HG03571 (cell line): Measurements from ENCODE around the gene ESAM.
A peak's percentile ranks its signal among the peaks of the same experiment; 100 is the strongest.
"Not testable (repeated sequence)": the region's sequence is repeated elsewhere in the genome, so short reads cannot be mapped to it uniquely, and the experiment has no call there.

ENCODE experiments used
- ATAC-seq: cut with Tn5 transposase; IDR thresholded peaks from one replicate; pipeline ENCODE4 v1.9.1; 2021; ENCODE audit not compliant: unreplicated experiment

Gene ESAM

DNA sequence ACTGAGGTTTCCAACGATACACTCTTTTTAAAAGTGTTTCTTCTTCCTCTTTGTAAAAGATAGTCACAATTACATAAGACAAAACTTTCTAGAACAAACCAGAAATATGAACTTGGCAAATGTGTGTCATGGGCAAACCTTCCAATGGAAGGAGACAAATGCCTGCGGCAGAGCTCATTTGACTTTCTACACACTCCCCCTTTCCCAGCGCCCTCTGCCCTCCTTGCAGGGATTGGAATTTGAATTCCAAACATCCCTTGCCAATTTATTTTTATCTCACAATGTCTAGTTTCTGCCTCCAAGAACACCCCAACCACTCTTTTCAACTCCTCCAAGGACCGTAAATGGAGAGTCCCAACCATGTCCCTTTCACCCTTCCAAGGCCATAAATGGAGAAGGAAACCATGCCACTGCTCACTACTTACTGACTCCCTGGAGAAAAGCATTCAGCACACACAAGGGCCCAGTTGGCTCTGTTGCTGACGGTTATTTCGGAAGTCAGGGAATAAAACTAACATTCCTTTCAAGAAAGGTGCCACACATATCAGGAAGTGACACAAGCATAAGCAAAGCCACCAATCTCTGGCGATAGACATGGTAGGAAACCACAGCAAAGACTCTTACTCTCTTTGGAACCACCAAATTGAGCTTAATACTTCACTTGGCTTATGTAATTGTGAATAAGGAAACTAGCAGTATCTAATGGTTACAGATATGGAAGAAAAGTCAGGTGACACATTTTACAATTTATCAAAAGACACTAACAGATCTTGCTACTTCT lies 15.0 kb upstream of the ESAM start:
- no peak for ATAC-seq

DNA sequence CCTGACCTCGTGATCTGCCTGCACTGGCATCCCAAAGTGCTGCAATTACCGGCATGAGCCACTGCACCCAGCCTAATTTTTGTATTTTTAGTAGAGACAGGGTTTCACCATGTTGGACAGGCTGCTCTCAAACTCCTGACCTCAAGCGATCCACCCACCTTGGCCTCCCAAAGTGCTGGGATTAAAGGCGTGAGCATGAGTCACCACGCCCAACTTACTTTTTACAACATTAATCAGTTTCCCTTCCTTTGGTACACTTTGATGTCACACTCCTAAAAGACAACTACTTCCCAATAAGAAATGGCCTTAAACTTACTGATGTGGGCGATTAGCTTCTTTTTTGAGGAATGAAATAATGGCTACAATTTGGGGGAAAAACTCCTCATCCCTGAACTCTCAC lies 8.9 kb upstream of the ESAM start:
- ATAC-seq = not testable (repeated sequence)

DNA sequence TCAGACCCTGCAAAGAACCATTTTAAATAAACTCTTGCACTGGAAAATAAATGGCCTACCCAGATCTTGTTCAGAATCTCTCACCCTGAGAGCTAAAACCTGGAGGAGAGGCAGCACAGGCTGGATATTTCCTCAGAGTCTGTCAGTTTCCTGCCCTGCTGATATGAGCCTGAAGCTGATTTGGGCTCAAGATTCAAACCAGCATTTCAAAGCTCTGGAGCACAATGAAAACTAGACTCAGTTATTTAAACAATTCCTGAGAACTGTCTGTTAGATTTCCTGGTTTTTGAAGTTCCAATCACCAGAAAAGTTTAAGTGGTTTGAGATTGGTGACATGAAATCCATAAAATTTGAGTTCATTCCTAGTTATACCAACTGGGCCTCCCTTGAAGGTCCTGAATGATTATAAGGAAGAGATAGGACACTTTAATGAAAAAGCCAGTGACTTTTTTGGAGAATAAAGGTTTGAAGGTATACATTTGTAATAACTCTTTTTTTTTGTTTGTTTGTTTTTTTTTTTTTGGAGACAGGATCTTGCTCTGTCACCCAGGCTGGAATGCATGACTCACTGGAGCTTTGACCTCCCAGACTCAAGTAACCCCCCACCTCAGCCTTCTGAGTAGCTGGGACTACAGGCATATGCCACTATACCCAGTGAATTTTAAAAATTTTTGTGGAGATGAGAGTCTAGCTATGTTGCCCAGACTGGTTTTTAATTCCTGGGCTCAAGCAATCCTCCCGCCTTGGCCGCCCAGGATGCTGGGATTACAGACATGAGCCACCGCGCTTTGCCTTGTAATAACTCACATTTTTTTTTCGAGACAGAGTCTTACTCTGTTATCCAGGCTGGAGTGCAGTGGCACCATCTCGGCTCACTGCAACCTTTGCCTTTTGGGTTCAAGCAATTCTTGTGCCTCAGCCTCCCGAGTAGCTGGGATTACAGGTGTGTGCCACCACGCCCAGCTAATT lies 8.0 kb upstream of the ESAM start:
- ATAC-seq = no peak

DNA sequence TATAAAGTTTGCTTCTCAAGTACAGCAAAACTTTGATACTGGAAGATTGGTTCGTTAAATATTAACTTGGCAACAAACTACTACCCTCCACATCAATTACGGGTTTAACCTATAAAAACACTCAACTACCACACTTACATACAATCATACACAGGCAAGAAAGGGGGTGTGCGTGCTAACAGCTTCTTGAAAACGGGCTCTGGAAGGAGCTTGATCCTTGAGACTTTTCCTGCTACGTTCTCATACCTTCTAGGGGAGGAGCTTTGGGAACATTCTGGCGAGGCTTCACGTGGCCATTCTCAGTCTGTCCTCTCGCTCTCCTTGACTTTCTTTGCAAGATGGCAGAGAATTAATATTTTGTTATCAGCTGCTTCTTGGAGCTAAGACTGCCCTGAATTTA lies 6.8 kb upstream of the ESAM start:
- no peak for ATAC-seq

DNA sequence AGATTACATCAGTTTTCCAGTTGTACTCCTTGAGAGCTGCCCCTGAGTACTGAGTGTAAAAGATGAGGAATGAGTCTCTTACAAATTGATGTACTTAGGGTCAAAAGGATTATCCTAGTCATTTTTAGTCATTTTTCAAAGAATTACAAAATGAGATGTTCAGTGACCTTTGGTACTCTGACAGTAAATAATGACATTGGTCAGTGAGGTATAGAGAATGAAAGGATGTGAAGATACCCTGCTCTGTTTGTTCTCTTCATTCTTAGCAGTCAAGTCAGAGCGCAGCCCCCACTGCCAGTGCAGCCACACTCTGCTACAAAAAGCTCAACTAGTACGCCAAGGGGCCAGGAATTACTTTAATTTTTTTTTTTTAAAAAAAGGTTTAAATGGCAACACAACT lies 4.1 kb upstream of the ESAM start:
- no peak for ATAC-seq

DNA sequence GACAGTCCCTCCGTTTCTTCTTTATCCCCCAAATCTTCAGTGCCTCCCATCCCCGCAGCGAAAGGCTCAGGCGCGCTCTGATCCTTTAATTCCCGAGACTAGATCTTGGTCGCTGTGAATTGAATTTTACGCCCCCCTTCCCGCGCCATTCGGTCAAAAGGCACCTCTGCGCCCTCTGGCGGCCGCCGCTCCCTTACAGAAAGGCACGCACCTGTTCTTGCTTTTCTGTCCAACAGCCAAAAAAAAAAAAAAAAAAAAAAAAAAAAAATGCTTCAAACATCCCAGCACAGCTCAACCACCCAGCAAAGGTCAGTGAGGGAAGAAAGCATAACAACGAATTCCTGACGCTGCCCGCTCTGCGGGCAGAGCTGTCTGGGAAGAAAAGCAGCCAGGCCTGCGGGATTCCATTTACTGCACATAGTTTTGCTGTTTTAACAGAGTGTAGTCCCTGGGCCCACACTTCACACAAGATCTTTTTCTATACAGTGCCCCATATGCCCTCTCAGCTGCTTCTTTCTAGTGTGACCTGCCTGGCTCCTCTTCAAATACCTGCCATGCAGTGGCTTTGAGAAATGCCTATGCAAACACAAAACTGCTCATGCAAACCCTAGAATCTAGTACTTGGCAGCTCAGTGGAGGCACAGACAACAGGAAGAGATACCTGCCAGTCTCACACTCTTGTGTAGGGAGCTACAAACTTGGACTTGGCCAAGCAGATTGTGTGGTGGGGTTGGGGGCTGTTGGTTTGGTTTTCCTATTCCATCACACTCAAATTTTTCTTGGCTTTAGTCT lies 1.3 kb upstream of the ESAM start:
- no peak for ATAC-seq

DNA sequence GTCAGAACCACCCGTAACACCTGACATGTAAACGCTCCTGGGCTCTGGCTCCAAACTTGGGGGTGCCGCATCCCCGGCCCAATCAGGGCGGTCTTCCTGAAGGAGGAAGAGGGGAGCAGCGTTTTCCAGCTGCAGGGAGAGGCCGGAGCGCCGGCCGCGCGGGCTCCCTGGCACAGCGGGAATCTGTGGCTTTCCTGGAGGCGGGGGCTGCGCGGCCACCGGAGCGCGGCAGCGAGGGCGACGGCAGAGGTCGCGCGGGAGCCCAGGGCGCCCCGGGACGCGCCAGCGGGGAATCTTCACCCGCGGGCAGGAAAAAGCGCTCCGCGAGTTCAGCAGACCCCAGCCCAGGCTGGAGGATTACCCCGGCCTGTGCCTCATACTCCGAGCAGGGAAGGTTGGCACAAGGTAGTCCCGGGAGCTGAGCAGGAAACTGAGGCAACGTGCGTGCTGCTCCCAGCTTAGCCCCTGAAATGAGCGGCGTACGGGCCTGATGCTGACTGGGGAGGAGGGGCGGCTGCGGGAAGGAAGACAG lies 600 bp upstream of the ESAM start:
- peak; percentile 3 for ATAC-seq

DNA sequence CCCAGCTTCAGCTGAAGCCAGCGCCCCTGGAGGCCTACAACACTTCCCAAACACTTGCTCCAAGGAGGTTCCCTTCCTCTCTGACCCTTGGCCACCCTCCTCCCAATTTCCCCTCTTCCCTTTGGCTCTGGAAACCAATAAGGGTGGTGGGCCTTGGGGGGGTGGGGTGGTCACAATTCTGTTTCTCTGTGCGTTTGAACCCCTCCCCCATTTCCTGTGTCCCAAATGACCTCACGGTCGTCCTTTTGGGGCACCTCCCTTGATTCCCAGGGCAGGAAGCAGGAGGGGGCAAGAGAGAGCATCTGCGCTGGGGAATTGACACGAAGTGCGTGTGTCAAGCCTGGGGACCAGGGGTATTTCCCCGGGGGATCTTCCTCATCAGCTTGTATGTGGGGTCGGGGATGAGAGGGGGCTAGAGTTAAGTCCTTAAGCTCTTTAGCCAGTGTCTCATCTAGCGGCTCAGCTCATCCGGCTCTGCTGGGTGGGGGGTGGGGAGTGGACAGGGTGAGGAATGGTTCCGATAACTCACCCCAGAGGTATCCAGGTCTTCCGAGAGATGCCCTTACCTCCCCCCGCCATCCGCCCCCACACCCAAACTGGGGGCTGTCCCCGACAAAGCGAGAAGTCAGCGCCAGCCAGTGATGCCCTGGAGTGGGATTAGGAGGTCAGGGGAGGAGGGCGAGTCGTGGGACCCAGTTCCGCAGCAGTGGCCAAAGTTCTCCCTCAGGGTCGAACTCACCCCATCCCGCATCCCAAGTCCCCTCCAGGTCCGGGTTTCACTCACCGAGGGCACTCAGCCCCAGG lies 587 bp downstream of the ESAM start:
- no peak for ATAC-seq

DNA sequence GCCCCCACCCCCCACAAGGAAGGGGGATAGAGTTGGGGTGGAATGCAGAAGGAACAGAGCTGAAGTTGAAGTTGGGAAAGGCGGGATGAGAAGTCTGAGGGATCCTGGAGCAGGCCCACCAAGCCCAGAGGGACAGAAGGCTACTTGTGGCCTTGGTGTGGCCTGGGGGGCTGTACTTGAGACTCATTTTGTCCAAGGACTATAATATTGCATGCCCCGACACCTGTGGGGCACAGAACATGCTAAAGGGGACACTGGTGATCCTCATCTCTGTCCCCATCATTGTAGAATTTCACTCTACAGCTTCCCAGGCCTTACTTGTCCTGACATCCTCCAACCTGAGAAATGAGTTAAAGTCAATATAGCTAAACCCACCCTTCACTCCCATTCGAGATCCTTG lies 1.3 kb downstream of the ESAM start:
- ATAC-seq = no peak

DNA sequence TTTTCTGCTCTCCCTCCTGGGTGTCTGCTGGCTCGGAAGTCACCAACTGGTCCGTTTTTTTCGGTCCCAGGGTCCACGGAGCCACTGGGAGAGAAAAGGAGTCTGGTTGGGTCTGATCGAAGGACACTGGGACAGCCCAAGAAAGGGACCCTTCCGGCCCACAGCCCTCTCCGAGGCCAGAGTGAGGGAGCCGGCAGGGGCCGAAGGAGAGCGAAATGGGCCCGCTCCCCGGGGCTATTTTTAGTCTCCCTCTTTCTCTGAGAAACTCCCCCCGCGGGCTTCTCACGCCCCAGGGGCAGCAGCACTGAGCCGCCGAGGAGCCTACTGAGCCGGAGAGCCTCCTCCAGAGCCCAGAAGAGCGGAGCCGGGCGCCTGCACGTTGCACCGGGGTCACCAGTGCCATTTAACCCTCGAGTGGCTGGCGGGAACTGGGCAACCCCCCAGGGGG lies 1.9 kb downstream of the ESAM start:
- ATAC-seq = peak; percentile 42

DNA sequence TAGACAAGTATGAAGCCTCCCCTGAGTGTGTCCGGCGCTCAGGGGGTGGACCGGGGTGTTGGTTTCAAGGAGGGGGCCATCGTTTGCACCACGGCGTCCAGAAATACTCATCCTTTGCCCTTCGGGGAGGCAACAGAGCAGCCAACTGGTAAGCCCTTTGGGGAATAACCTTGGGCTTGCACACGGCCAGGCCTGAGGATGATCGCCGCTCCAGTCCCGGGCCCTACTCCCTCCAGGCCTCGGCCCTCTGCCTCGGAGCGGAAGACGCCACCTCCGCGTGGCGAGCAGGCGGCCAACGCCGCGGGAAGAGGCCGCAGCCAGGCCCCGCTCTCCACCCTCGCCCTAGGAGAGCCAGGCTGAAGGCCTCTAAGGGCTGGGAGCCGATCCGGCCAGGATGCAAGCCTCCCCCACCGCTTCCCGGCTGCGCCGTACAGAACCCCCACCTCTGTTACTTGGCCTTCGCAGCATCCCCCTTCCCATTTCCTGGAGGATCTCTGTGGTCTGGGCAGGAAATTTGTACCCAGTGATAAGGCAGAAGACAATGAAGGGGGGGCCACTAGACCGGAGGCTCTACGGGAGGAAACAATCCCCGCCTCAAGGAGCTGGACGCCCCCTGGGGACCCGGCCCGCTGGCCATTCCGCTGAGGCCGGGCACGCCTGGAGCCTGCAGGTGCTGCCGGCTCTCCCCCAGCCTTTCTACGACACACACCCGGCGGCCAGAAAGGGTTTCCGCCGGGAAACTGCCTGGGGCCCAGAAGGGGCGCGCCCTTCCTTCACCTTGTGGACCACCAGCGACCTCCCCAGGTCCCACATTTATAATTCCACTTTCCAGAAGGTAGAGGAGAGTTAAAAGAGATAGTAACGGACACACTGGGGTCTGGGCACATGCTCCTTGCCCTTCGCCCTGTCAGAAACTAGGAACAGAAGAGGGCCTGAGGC lies 2.6 kb downstream of the ESAM start:
- ATAC-seq = no peak

DNA sequence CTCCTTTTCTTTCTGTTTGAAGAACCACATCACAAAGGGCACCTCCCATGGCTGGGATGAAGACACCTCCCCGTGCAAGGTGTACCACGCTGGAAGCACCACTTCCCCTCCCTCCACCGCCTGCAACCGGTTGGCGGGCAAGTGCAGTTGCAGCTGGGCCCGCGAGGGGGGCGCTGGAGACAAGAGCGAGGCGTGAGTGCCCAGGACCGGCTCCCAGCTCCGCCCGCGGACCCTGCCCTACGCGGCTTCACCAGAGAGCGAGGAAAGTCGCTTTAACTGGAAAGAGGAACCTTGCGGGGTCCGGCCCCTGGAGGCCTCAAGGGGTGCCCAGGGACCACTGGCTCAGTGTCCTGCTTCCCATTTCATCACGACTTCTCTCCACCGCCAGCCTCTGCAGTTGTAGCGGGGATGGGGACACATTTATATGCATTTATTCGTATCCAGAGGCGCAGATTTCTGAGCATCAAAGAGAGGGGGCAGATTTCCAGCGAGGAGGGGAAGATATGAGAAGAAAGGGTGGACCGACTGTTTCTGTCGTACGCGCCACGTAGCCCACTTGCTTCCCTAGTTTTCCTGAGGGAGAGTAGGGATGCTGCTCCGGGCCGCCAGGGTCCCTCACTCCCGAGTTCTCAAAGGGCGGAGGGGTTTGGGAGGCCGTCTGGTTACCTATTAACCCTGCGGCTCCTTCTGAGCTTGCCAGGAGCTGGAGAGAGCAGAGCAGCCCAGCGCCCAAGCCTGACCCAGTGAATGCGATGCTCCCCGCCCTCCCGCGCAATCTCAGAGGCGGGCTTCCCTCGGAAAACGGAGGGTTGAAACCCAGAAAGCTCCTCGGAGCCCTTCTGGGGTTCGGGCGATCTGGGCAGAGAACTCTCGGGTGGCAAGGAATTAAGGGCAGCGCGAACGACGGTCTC lies 3.5 kb downstream of the ESAM start:
- peak; percentile 44 for ATAC-seq

DNA sequence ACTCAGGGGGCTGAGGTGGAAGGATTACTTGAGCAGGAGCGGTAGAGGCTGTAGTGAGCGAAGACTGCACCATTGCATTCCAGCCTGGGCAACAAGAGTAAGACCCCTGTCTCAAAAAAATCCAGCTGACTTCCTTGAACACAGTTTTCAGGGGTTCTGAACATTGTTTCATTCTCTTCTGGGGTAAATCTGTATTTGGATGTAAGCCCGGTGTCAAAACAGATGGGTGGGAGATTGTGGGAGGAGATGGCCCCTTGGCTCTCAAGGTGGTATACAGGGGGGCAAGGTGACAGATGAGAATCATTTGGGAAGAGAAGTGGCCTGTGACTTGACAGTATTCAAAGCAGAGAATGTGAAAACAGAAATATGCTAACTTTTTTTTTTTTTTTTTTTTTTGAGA lies 4.8 kb downstream of the ESAM start:
- no peak for ATAC-seq

DNA sequence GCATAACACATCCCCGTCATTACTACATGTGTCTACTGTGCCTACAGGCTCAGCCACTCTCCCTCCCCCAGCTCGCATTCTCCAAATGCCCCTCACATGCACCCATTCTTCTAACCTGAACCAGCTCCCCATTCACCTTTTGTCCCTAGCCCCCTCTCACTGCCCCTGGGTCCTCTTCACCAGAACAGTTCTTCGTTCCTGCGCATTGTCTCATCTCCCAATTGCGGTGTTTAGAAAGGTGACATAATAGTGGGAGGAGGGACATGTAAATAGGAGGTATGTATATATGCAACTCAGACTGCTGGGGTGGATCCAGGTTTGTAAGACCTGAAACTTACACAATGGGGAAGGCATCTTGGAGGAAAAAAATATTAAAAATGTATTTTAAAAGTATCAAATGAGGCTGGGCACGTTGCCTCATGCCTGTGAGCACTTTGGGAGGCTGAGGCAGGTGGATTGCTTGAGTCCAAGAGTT lies 5.3 kb downstream of the ESAM start:
- no peak for ATAC-seq

DNA sequence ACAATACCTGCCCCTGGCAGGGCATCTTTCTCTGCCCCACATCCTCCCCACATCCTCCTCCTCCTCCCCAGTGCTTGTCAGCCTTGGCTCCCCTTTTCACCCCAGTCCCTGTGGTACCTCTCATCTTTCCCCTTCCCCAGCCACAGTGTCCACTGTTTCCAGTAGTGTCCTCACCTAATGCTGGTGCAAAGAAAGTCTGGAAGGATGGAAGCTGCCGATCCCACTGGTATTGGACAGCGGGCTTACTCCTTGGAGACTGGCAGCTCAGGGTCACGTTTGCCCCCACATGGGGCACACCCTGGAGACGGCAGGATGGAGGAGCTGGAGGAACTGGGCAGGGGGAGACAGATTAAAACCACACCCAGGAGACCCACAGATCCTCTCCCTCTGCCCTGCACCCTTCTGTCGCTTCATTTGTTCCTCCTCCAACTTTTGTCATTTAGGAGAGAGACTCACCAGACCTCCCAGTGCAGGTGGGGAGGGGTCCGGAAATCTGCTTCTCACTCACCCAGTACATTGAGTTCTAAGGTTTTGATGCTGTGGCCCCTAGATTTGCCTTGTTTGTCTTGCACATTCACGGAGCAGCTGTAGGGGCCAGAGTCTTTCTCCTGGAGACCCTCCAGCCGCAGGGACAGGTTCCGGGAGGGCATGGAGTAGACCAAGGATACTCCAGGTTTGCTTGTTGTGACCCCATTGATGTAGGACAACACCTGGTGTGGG lies 5.9 kb downstream of the ESAM start:
- ATAC-seq = no peak

DNA sequence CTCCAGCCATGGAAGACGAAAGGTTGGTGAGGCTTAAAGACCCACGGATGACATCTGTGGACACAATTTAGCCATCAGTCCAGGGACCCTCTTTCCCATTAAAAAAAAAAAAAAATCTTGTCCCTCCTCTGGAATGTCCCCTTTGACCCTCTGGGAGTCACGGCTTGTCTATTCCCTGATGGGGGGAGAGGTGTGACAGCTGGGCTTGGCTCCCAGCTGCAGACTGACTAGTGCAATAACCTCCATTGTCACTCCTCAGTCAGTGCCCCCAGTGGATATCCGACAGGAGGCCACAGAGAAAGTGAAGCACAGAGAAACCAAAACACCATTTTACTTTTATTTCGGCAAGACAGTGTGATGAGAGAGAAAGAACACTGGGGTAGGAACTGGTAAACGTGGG lies 7.4 kb downstream of the ESAM start:
- no peak for ATAC-seq

DNA sequence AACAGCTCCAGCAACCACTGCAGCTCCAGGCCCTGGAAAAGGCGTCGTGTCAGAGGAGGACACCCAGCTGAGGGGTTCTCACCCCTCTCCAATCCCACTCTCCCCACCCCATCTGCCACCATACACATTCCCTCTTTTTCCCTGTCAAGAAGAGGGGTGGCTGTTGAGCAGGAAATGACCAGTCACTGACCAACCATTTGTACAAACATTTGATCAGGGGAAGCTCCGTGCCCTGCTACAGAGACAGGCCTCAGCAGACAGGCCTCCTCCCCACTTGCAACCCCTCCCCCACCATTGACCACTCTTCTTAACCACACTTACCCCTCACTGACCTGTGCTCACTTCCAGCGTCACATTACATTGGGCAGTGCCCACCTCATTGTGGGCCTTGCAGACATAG lies 7.8 kb downstream of the ESAM start:
- no peak for ATAC-seq
